ENCODE results near the gene CLN6. TPM values are rescaled to one million over a fixed set of nuclear protein-coding genes. Genes with fewer than 3 reads are reported as not detected.

Gene CLN6
- total and polyA plus RNA-seq, 9 of the 15 experiments (the other 6 are each of a cell fraction or from before 2014, with no cell fraction given), result 0.71 to 53.3 (median 39.3) TPM

GRCh38 chr15:68176601-68177000 is 52.9 kb downstream of the CLN6 start:
- no peak for TF ChIP-seq ZZZ3 (IDR thresholded peaks at IDR 0.05)
- TF ChIP-seq CBX1 (IDR thresholded peaks at IDR 0.05; ENCODE audit: low read depth), result no peak
- TF ChIP-seq SRF (CRISPR knock-in tag; IDR thresholded peaks at IDR 0.05), result no peak
- no peak for TF ChIP-seq ZNF431 (CRISPR knock-in tag; IDR thresholded peaks at IDR 0.05)
- TF ChIP-seq HMGXB4 (CRISPR knock-in tag; IDR thresholded peaks at IDR 0.05), result no peak
- no peak for TF ChIP-seq ADNP (tag; IDR thresholded peaks at IDR 0.05)
- no peak for TF ChIP-seq RBM22 (IDR thresholded peaks at IDR 0.05; ENCODE audit: low read depth, low read length, poor library complexity, severe bottlenecking)
- TF ChIP-seq ESRRA (IDR thresholded peaks at IDR 0.05; ENCODE audit: borderline replicate concordance, low read depth), result no peak
- TF ChIP-seq SMARCC2 (IDR thresholded peaks at IDR 0.05; ENCODE audit: low read depth), result no peak
- TF ChIP-seq MAZ (CRISPR knock-in tag; conservative IDR thresholded peaks at IDR 0.05 in 1 of 2, IDR thresholded peaks at IDR 0.05 in 1 of 2), result no peak
- no peak for TF ChIP-seq ZNF609 (CRISPR knock-in tag; IDR thresholded peaks at IDR 0.05; ENCODE audit: borderline replicate concordance)
- no TSS peak for BruUV-seq (replicated peaks)
- H3K36me3 ChIP-seq (ENCODE audit: control insufficient read depth, insufficient read depth, low read length), result peaks cover 68% of the 10 kb centered on the region
- intact Hi-C loops (cut with micrococcal nuclease) (no loop called here), in situ Hi-C loops (cut with MboI) (no loop called here)
- H3K79me2 ChIP-seq (ENCODE audit: control insufficient read depth, insufficient read depth, low read length), result no peaks in the 10 kb centered on the region; the same call in 2 of the 3 replicates
- H3K27me3 ChIP-seq (ENCODE audit: control insufficient read depth in 2 of 2, insufficient read depth in 2 of 2, low read length in 2 of 2), result no peaks in the 10 kb centered on the region
- no peaks in the 10 kb centered on the region for H4K20me1 ChIP-seq (replicated peaks; ENCODE audit: control insufficient read depth, insufficient read depth, low read length)
- no peak overlapping the region for H3K4me2 ChIP-seq (ENCODE audit: insufficient read depth, low read length)
- DNase-seq (ENCODE audit: extremely low read depth in 1 of 4, low spot score in 3 of 4) (no peak), ATAC-seq (no peak), FAIRE-seq (no peak)
- no peak overlapping the region for H3K27ac ChIP-seq (ENCODE audit: extremely low read depth, low read depth, low read length)
- WGBS (ENCODE audit: insufficient coverage, low coverage, missing lambda C conversion rate), result 93% methylated on average over 3 of the region's 3 CpGs
- H3K4me3 ChIP-seq, result no peak overlapping the region
- no peaks in the 10 kb centered on the region for H3K9me1 ChIP-seq (ENCODE audit: control insufficient read depth, insufficient read depth, low read length)
- ChIA-PET CTCF (ENCODE audit: low intra/inter-chr PET ratio) (no interaction called here), POLR2A (interaction anchor here (1.6 kb wide), 1 partner anchor 9 kb away, joined by 5 read pairs; no protein-coding TSS in a partner anchor)
- H3K9me3 ChIP-seq (replicated peaks; ENCODE audit: control insufficient read depth, insufficient read depth, low read depth, low read length), result no peaks in the 10 kb centered on the region
- H2AFZ ChIP-seq (ENCODE audit: low read depth, low read length), result no peak overlapping the region
- no peak overlapping the region for H3K9ac ChIP-seq (ENCODE audit: insufficient read depth in 1 of 2, low read depth in 2 of 2, low read length in 2 of 2)
- H3K4me1 ChIP-seq (replicated peaks in 1 of 2; ENCODE audit: control insufficient read depth in 2 of 2, insufficient read depth in 2 of 2, low read length in 2 of 2), result no peaks in the 10 kb centered on the region
